Gastroesophageal sphincter (tissue), 4 donors: ENCODE results near the gene GFRAL. TPM values are rescaled to one million over a fixed set of nuclear protein-coding genes. Genes with fewer than 3 reads are reported as not detected.
"Not testable (repeated sequence)": the region's sequence is repeated elsewhere in the genome, so short reads cannot be mapped to it uniquely, and the experiment has no call there.

Experiments used
- ATAC-seq: fragments of 150-250 bp; one replicate; pipeline ENCODE4 v1.9.1; 2016; ENCODE audit warnings: mild to moderate bottlenecking, moderate library complexity
- H3K27ac ChIP-seq, 4 donors: fragments of 200-600 bp; sonication (generic) in 3 of 4; 1 replicate in 3 of 4; 2 replicates in 1 of 4; pipeline ENCODE4 v1.5.1; 2016 to 2019
- H3K27me3 ChIP-seq: fragments of 200-600 bp; sonication (generic); one replicate; pipeline ENCODE4 v1.5.1; 2019
- H3K36me3 ChIP-seq, 2 donors: fragments of 200-600 bp; sonication (generic); one replicate each; pipeline ENCODE4 v1.5.1; 2019; ENCODE audit warnings: control low read depth in 1 of 2
- H3K4me1 ChIP-seq, 3 donors: fragments of 200-600 bp; sonication (generic); 1 replicate in 2 of 3; 2 replicates in 1 of 3; pipeline ENCODE4 v1.5.1; 2016 to 2019; ENCODE audit warnings: control low read depth in 2 of 3
- H3K4me3 ChIP-seq, 2 donors: fragments of 200-600 bp; sonication (generic); one replicate each; pipeline ENCODE4 v1.5.1; 2019; ENCODE audit warnings: mild to moderate bottlenecking in 1 of 2, moderate library complexity in 1 of 2
- H3K9me3 ChIP-seq, 3 donors: fragments of 200-600 bp; sonication (generic); one replicate each; pipeline ENCODE4 v1.5.1; 2017 to 2019; ENCODE audit warnings: control low read depth in 2 of 3
- EP300 ChIP-seq: sonication (generic); formaldehyde crosslinking; IDR thresholded peaks from one replicate; pipeline ENCODE4 v1.6.1; 2017; ENCODE audit warnings: antibody characterized with exemption, mild to moderate bottlenecking
- POLR2A ChIP-seq, 2 donors: fragments of 450-650 bp; IDR thresholded peaks; one replicate each; pipeline ENCODE4 v1.6.1; 2017; ENCODE audit warnings: antibody characterized with exemption in 2 of 2, mild to moderate bottlenecking in 2 of 2, moderate library complexity in 1 of 2
- POLR2AphosphoS5 ChIP-seq: sonication (generic); formaldehyde crosslinking; IDR thresholded peaks from one replicate; pipeline ENCODE4 v1.6.1; 2017; ENCODE audit warnings: antibody characterized with exemption
- WGBS, 2 donors: methylation state at CpG; one replicate each; pipeline ENCODE4 v1.1.5; 2018; ENCODE audit warnings: low coverage in 1 of 2; 5-methylcytosine and 5-hydroxymethylcytosine counted together
- total RNA-seq, 4 donors: library from RNA; depleted of rRNA; stranded (reverse); fragments of >200 nt; gene quantifications; one replicate each; pipeline ENCODE4 v1.1.0, GENCODE V29; 2016
- TF ChIP-seq, protein P1 (sequence below), 4 experiments: fragments of 200-600 bp in 2 of 4; fragments of 450-650 bp in 2 of 4; sonication (generic) in 1 of 4; IDR thresholded peaks; one replicate each; pipeline ENCODE4 v1.5.1; 2017 to 2019; ENCODE audit warnings: antibody characterized with exemption in 4 of 4, mild to moderate bottlenecking in 2 of 4, moderate library complexity in 2 of 4

The GFRAL gene
- total RNA-seq, 4 donors from 2014 or later = not detected

DNA sequence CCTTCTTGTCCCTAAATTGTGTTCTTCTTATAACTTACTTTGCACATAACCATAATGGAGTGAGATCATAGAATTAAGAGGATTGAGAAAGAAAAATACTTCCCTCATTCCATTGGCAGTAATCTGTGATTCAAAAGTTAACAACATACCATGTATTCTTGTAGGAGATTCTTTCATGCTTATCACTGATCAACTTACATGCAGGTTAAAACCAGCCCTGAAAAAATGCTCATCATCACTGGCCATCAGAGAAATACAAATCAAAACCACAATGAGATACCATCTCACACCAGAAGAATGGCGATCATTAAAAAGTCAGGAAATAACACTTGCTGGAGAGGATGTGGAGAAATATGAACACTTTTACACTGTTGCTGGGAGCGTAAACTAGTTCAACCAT lies 36.5 kb upstream of the GFRAL start:
- 83 to 88% methylated on average over 2 of the region's 2 CpGs for WGBS, 2 donors
- Histone ChIP-seq H3K9me3 (no peaks in the 10 kb centered on the region), H3K27me3 (no peaks in the 10 kb centered on the region), H3K4me3 (no peak overlapping the region), H3K27ac (no peak overlapping the region), H3K36me3 (no peaks in the 10 kb centered on the region), H3K4me1 (no peaks in the 10 kb centered on the region)
- no peak for ATAC-seq
- TF ChIP-seq POLR2A (IDR thresholded peaks at IDR 0.05) (no peak), POLR2AphosphoS5 (no peak), EP300 (no peak)
- TF ChIP-seq, protein P1, sequence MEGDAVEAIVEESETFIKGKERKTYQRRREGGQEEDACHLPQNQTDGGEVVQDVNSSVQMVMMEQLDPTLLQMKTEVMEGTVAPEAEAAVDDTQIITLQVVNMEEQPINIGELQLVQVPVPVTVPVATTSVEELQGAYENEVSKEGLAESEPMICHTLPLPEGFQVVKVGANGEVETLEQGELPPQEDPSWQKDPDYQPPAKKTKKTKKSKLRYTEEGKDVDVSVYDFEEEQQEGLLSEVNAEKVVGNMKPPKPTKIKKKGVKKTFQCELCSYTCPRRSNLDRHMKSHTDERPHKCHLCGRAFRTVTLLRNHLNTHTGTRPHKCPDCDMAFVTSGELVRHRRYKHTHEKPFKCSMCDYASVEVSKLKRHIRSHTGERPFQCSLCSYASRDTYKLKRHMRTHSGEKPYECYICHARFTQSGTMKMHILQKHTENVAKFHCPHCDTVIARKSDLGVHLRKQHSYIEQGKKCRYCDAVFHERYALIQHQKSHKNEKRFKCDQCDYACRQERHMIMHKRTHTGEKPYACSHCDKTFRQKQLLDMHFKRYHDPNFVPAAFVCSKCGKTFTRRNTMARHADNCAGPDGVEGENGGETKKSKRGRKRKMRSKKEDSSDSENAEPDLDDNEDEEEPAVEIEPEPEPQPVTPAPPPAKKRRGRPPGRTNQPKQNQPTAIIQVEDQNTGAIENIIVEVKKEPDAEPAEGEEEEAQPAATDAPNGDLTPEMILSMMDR (IDR thresholded peaks at IDR 0.05) = no peak

DNA sequence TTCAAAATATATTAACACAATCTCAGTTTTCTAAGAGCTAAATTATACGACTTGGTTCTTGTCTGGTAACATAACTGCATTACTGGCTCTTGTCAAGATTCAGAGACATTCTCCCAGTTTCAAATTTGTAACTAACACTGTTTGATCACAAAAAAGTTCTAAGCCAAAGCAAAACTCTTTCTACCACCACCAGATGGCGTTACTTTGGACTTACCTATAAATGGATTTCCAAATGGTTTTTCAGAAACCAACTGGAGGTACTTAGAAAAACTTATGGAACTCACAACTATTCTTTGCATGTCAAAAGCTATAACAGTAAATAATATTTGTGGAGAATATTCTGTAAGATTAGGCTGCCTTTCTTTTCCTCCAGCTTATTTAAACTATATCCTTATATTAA lies 34.2 kb upstream of the GFRAL start:
- Histone ChIP-seq H3K27ac (no peak overlapping the region), H3K4me3 (no peak overlapping the region), H3K36me3 (no peaks in the 10 kb centered on the region), H3K4me1 (no peaks in the 10 kb centered on the region), H3K9me3 (peaks cover 0 to 6% (median 0%) of the 10 kb centered on the region in 3 donors), H3K27me3 (no peaks in the 10 kb centered on the region)
- TF ChIP-seq EP300 (no peak), POLR2AphosphoS5 (no peak), POLR2A (IDR thresholded peaks at IDR 0.05) (no peak)
- TF ChIP-seq, protein P1 (IDR thresholded peaks at IDR 0.05) = no peak
- WGBS, 2 donors = 35 to 83% methylated on average over 2 of the region's 2 CpGs
- ATAC-seq = no peak

DNA sequence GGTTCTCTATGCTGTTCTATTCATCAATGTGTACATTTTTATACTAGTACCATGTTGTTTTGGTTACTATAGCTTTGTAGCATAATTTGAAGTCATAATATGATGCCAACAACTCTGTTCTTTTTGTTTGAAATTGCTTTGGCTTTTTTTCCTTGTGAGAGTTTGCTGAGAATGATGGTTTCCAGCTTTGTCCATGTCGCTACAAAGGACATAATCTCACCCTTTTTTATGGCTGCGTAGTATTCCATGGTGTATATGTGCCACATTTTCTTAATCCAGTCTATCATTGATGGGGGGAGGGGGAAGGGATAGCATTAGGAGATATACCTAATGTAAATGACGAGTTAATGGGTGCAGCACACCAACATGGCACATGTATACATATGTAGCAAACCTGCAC lies 30.1 kb upstream of the GFRAL start:
- H3K27me3 ChIP-seq, H3K27ac ChIP-seq, H3K4me3 ChIP-seq, H3K36me3 ChIP-seq, H3K4me1 ChIP-seq, H3K9me3 ChIP-seq, ATAC-seq: not testable (repeated sequence)
- WGBS, 2 donors = 80 to 100% methylated on average over 1 to 3 of the region's 3 CpGs

DNA sequence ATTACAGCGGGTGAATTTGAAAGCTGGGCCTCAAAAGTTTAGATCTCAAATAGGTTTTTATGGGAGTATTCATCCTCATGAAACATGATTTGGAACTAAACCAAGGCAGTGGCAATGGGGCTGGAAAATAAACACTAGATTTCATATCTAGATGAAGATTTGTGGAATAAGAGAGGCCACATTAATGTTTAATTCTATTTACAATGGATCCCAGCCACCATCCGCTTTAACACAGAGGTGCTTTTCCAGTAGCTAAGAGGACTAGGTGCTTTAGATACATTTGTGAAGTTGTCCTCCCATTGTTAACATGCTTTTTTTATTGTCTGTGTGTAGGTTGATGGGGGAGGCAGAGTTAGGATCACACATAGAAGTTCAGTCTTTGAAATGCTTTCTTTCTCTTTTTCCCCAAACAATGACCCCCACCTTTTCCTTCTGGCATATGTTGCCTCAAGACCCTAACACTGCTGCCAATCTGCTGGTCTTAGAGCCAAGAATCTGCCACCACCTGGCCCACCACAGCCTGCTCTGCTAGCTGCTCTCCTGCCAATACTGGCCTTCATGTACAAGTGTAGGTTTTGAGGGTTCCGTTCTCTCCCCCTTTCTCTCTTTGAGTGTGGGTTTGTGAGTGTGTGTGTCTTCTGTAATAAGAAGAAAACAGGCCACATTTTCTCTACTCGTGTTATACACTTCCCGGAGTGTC lies 27.8 kb upstream of the GFRAL start:
- Histone ChIP-seq H3K9me3 (peaks cover 0 to 6% (median 0%) of the 10 kb centered on the region in 3 donors), H3K4me1 (no peaks in the 10 kb centered on the region), H3K27ac (no peak overlapping the region), H3K27me3 (no peaks in the 10 kb centered on the region), H3K36me3 (no peaks in the 10 kb centered on the region), H3K4me3 (no peak overlapping the region)
- WGBS, 2 donors = 59 to 85% methylated on average over 3 to 5 of the region's 5 CpGs
- ATAC-seq = no peak
- no peak for TF ChIP-seq POLR2AphosphoS5
- no peak for TF ChIP-seq EP300
- no peak for TF ChIP-seq POLR2A (IDR thresholded peaks at IDR 0.05)
- TF ChIP-seq, protein P1 (IDR thresholded peaks at IDR 0.05) = no peak

DNA sequence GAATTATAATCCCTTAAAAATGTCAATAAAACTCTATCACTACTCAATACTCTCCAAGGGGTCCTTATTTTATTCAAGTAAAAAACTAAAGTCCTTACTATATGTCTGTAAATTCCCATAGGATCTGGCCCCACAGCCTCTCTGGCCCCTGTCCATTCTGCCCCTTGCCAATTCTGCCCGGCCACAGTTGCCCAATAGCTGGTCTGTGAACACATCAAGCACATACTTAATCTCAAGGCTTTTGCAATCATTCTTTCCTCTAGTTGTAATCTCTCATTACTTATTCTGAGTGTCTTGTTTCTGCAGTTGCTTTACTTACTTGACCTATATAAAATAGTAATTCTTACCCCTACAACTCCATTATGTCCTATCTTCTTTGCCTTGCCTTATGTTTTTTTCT lies 22.5 kb upstream of the GFRAL start:
- ATAC-seq = no peak
- no peak overlapping the region for H3K27ac ChIP-seq
- H3K36me3 ChIP-seq = no peaks in the 10 kb centered on the region
- no peaks in the 10 kb centered on the region for H3K27me3 ChIP-seq
- TF ChIP-seq, protein P1 (IDR thresholded peaks at IDR 0.05) = no peak
- TF ChIP-seq POLR2A (IDR thresholded peaks at IDR 0.05) (no peak), POLR2AphosphoS5 (no peak), EP300 (no peak)
- WGBS, 2 donors = 75 to 83% methylated on average over 1 of the region's 1 CpG
- H3K4me1 ChIP-seq = no peaks in the 10 kb centered on the region
- no peaks in the 10 kb centered on the region for H3K9me3 ChIP-seq
- no peak overlapping the region for H3K4me3 ChIP-seq
